Measurements from ENCODE around the gene AP4E1. TPM values are rescaled to one million over a fixed set of nuclear protein-coding genes. Genes with fewer than 3 reads are reported as not detected.
A peak's percentile ranks its signal among the peaks of the same experiment; 100 is the strongest.

The AP4E1 gene
- 6.8 and 12.8 TPM in 2 replicates for total RNA-seq (2012; rRNA removed)
- polyA plus RNA-seq (2012; rRNA removed) = 2.1 and 3.1 TPM in 2 replicates
- polyA plus RNA-seq (2012; cell fraction: cytosol; rRNA removed) = 0.48 and 0.60 TPM in 2 replicates
- 0.53 and 2.2 TPM in 2 replicates for polyA plus RNA-seq (2012; cell fraction: nucleus; rRNA removed; ENCODE audit: low replicate concordance)
- Bru-seq, nascent RNA = percentile 83 among the genes with signal in this experiment
- BruChase-seq, experiment 1, labeled RNA remaining after a 6-hour chase = percentile 79 among the genes with signal in this experiment
- BruChase-seq, experiment 2, labeled RNA remaining after a 2-hour chase = percentile 77 among the genes with signal in this experiment
- long read RNA-seq, partial matches to known transcripts = 2 of 5 reads
- long read RNA-seq, other reads (novel, unspliced or antisense) = 3 of 5 reads

DNA sequence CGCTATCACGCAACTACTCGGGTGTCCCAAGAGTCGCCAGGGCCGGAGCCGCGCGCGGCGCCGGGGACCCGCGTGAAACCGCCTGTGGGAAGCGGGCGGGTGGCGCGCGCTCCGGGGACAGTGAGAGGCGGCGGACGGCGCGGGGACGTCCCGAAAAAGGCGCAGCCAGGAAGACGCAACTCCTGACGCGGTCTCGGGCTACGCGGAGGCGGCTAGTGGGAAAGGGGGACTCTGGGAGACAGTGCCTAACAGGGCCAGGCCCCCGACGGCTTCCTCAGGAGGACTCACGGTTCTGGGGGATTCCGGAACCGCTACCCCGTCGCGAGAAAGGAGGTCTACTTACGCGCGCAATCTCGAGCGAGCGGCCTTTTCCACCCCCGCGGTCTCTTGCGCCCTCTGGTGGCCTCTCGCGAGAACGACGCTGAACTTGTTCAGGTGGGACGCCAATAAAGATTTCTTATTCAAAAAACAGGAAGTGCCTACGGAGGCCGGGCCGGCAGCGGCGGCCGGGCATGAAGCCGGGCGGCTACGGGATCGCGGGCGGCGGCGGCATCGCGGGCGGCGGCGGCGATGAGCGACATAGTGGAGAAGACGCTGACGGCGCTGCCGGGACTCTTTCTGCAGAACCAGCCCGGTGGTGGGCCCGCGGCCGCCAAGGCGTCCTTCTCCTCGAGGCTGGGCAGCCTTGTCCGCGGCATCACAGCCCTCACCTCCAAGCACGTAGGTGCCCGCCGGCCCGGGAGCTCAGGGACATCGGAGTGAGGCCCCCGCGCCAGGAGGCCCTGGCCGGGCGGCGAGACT lies at the start of gene AP4E1:
Gene AP4E1, plus strand, starts transcription at position 475 of the 801 bp plus-strand sequence. Its CDS starts 96 bp downstream, at position 571.
- peak within 1 kb of the TSS; percentile 51 to 72 for H4K8ac ChIP-seq (ENCODE audit: low read depth in 2 of 2, low read length in 2 of 2)
- TF ChIP-seq MAZ (IDR thresholded peaks at IDR 0.05; ENCODE audit: borderline replicate concordance, low read depth, low read length) (peak; percentile 78; the same call in 1 of the 2 replicates), RCOR1 (IDR thresholded peaks at IDR 0.05; ENCODE audit: insufficient replicate concordance, low read length) (no peak), POLR2A (IDR thresholded peaks at IDR 0.05; ENCODE audit: low read depth, low read length) (peak; percentile 78), MXI1 (IDR thresholded peaks at IDR 0.05; ENCODE audit: borderline replicate concordance, low read depth, low read length) (no peak), NFE2L2 (IDR thresholded peaks at IDR 0.05; ENCODE audit: low read depth, low read length) (no peak), RFX5 (IDR thresholded peaks at IDR 0.05; ENCODE audit: low read depth, low read length) (no peak), MAFK (IDR thresholded peaks at IDR 0.05; ENCODE audit: low read depth, low read length) (no peak), SMC3 (IDR thresholded peaks at IDR 0.05; ENCODE audit: low read depth, low read length) (peak; percentile 92), FOS (IDR thresholded peaks at IDR 0.05; ENCODE audit: low read depth, low read length) (peak; percentile 65; the same call in 1 of the 2 replicates), CHD1 (IDR thresholded peaks at IDR 0.05; ENCODE audit: low read depth, low read length) (peak; percentile 5; the same call in 1 of the 2 replicates), BHLHE40 (IDR thresholded peaks at IDR 0.05; ENCODE audit: low read depth, low read length) (0 out of 2 replicates have a peak, but pooled peaks have one; percentile 28), CEBPB (IDR thresholded peaks at IDR 0.05; ENCODE audit: low read depth, low read length) (no peak)
- TF ChIP-seq, protein P1, sequence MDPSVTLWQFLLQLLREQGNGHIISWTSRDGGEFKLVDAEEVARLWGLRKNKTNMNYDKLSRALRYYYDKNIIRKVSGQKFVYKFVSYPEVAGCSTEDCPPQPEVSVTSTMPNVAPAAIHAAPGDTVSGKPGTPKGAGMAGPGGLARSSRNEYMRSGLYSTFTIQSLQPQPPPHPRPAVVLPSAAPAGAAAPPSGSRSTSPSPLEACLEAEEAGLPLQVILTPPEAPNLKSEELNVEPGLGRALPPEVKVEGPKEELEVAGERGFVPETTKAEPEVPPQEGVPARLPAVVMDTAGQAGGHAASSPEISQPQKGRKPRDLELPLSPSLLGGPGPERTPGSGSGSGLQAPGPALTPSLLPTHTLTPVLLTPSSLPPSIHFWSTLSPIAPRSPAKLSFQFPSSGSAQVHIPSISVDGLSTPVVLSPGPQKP (IDR thresholded peaks at IDR 0.05; ENCODE audit: borderline replicate concordance, low read depth, low read length) = peak; percentile 66; the same call in 1 of the 2 replicates

More for the DNA sequence above, at the start of gene AP4E1:
- Histone ChIP-seq H3K9me3 (ENCODE audit: control insufficient read depth, insufficient read depth, low read length) (no peaks in the 10 kb centered on the region), H3K18ac (ENCODE audit: low read depth, low read length) (peak within 1 kb of the TSS; percentile 33; the same call in 1 of the 2 replicates), H2BK5ac (ENCODE audit: low read depth, low read length, poor library complexity, severe bottlenecking) (peak within 1 kb of the TSS; percentile 71), H2BK120ac (ENCODE audit: low read depth, low read length) (peak within 1 kb of the TSS; percentile 87), H2AK9ac (replicated peaks; ENCODE audit: low read depth, low read length, poor library complexity) (peak within 1 kb of the TSS; percentile 86), H2AK5ac (ENCODE audit: low read depth, low read length) (no peak within 1 kb of the TSS), H3K4ac (ENCODE audit: low read depth, low read length) (peak within 1 kb of the TSS; percentile 88), H3K23ac (ENCODE audit: low read depth, low read length) (peak within 1 kb of the TSS; percentile 87), H3K56ac (ENCODE audit: extremely low read depth, insufficient read depth, low read length) (peak within 1 kb of the TSS; percentile 80), H3K27ac (ENCODE audit: insufficient read depth, low read length) (peak within 1 kb of the TSS; percentile 73), H3K9ac (ENCODE audit: low read depth, low read length) (peak within 1 kb of the TSS; percentile 77), H3K14ac (replicated peaks; ENCODE audit: low read depth, low read length) (peak within 1 kb of the TSS; percentile 50; the same call in 1 of the 2 replicates), H3K4me1 (ENCODE audit: control insufficient read depth, insufficient read depth, low read length) (peaks cover 4% of the 10 kb centered on the region; the same call in 1 of the 2 replicates), H3K9me1 (ENCODE audit: insufficient read depth, low read length) (no peaks in the 10 kb centered on the region), H4K5ac (ENCODE audit: low read depth, low read length) (peak within 1 kb of the TSS; percentile 61), H2BK20ac (ENCODE audit: low read depth, low read length) (peak within 1 kb of the TSS; percentile 36), H3K36me3 (ENCODE audit: control insufficient read depth, insufficient read depth, low read length) (peaks cover 2% of the 10 kb centered on the region; the same call in 1 of the 2 replicates), H3K27me3 (ENCODE audit: control insufficient read depth, insufficient read depth, low read length) (no peaks in the 10 kb centered on the region), H3K79me1 (ENCODE audit: low read depth in 1 of 2, low read length in 2 of 2) (peaks cover 16 to 34% of the 10 kb centered on the region in 2 experiments), H3K4me2 (ENCODE audit: low read depth, low read length) (peak within 1 kb of the TSS; percentile 98), H2AFZ (replicated peaks; ENCODE audit: low read length, poor library complexity) (peak within 1 kb of the TSS; percentile 99), H2BK15ac (ENCODE audit: low read depth, low read length) (peak within 1 kb of the TSS; percentile 82; the same call in 2 of the 3 replicates), H4K91ac (ENCODE audit: insufficient read depth, low read depth, low read length) (peak within 1 kb of the TSS; percentile 89; the same call in 1 of the 2 replicates), H4K20me1 (ENCODE audit: insufficient read depth, low read length) (no peaks in the 10 kb centered on the region), H3K4me3 (ENCODE audit: insufficient read depth, low read depth, low read length) (peak within 1 kb of the TSS; percentile 81)
- no TSS peak for BruUV-seq (replicated peaks)
- POLR2A ChIA-PET (ENCODE audit: unreplicated experiment) = no interaction called here
- CTCF ChIA-PET = interaction anchor here (0.5 to 1.1 kb wide), 4 partner anchors 12 to 23 kb away, joined by 3 to 10 read pairs (median 4); no protein-coding TSS in a partner anchor
- ATAC-seq (ENCODE audit: low read depth) (peak; percentile 78), DNase-seq (peak; percentile 91)
- 0% methylated on average over 47 of the region's 100 CpGs; no CpG with 5 or more reads in 1 of the 2 experiments for WGBS, 2 experiments (ENCODE audit: extremely low coverage in 2 of 2, insufficient read length in 1 of 2)
- intact Hi-C loops (cut with micrococcal nuclease) = loop anchor here (1.0 to 10.0 kb wide), 5 partner anchors 31 to 554 kb away; partner anchors contain the start of gene GABPB1
- in situ Hi-C loops (cut with MboI; ENCODE audit: low sequenced_read_pairs) = loop anchor here (5.0 kb wide), 1 partner anchor 231 kb away; no protein-coding TSS in a partner anchor
- dilution Hi-C loops (cut with HindIII; ENCODE audit: low sequenced_read_pairs, unreplicated experiment) = no loop called here

Data from IMR-90 (cell line).